Renal cortex interstitium (tissue), 11 donors: Measurements from ENCODE around the gene CPA5. TPM values are rescaled to one million over a fixed set of nuclear protein-coding genes. Genes with fewer than 3 reads are reported as not detected.

ENCODE experiments used
- DNase-seq, 11 donors: peaks; one replicate each; pipeline ENCODE4 v3.0.0-alpha.2; 2013; ENCODE audit warnings: low read depth in 9 of 11, low spot score in 4 of 11; ENCODE audit errors: extremely low read depth in 1 of 11
- polyA plus RNA-seq, 3 donors: library from polyadenylated mRNA; unstranded; fragments of 120-200 nt; gene quantifications; one replicate each; pipeline ENCODE4 v1.2.1, GENCODE V29; 2013; ENCODE audit not compliant: insufficient read length in 3 of 3

Gene CPA5
- polyA plus RNA-seq, 3 donors, result 0.23 to 0.36 (median 0.29) TPM

GRCh38 chr7:130324306-130324943 is 20.2 kb upstream of the CPA5 start:
- peak in 1 of 11 donors; percentile 11 for DNase-seq

GRCh38 chr7:130329681-130330080 is 14.9 kb upstream of the CPA5 start:
- no peak for DNase-seq

DNA sequence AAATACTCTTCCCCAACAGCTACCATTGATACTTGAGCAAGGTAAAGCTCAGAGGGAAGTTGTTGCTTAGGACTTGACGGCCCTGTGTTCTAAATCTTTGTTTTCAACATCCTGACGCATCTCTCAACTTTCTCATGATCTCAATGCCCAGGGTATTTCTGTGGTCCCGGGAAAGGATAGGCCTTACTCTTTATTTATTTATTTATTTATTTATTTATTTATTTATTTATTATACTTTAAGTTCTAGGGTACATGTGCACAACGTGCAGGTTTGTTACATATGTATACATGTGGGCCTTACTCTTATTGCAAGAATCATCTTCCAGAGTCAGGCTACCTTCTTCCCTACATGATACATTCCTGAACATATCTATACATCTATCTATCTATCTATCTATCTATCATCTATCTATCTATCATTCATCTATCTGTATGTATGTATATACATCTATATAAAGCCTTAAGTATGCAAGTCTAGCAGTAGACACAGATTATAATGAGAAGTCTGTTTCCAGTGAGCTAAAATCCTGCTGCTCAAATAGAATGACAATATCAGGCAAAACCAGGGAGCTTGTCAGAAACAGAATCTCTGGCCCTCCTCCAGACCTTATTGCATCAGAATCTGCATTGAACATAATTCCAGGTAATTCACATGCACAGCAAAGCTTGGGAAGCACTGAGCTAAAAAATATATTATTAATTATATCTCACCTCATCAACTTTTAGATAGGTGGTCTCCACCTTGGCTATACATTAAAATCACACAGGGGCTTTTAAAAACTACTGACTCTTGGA is 12.2 kb upstream of the CPA5 start:
- DNase-seq, result no peak

GRCh38 chr7:130333832-130334231 is 10.8 kb upstream of the CPA5 start:
- DNase-seq, result no peak

- no peak for DNase-seq
Observed at GRCh38 chr7:130334274-130334673, 10.3 kb upstream of the CPA5 start.

GRCh38 chr7:130337410-130337971 is 7.1 kb upstream of the CPA5 start:
- DNase-seq, result no peak

GRCh38 chr7:130338233-130338632 is 6.4 kb upstream of the CPA5 start:
- no peak for DNase-seq

DNA sequence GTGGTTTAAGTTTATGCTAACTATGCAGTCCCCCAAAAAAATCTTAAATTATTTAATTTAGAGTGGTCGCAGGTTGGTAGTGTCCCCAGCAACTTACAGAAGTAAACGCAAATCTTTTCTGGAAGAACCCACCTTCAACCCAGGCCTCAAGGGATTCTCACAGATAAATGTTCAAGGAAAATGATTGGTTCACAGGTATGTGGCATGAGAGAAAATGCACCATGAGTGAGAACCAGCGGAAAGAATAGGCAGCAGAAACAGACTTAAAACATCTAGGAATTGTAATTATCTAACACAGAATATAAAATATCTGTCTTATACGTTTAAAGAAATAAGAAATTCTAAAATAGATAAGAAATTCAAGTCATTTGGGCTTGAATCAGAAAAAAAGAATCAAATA is 2.7 kb upstream of the CPA5 start:
- DNase-seq, result no peak

- DNase-seq, result no peak
Observed at GRCh38 chr7:130342701-130343380, 1.8 kb upstream of the CPA5 start.

DNA sequence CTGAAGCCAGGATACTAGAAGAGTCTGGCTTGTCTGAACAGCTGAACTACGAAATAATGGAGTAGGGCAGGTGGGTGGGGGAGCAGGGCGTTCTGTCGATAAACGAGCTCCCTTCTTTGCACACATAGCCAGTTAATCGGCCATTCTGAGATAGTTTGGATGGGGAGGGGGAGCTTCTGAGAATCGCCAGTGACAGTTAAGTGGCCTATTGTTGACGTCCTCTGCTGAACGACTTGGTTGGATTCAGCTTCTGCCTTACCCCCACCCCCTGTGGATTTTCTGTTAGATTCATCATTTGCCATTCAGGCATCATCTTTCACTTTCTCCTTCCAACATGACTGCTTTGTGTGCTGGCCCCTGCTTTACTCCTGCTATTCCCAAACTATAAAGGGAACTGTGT is 520 bp downstream of the CPA5 start:
- DNase-seq, result no peak

DNA sequence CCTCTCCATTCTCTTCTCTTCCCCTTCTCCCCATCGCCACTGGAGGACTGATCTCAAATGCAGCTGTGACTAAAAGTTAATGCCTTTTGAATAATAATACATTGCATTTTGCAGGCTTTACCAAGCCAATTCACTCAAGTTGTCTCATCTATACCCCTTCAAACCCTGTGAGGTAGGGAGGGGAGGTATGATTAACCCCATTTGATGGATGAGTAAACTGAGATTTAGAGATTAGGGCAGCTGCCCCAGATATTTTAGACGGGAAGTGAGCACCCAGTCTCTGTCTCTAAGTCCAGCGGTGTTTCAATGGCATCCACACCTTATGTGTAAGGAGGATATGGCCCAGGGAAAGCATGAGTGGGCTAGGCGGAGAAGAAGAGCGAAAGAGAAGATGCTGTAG is 1.1 kb downstream of the CPA5 start:
- DNase-seq, result no peak

GRCh38 chr7:130346177-130346905 is 1.7 kb downstream of the CPA5 start:
- no peak for DNase-seq

GRCh38 chr7:130346941-130347340 is 2.3 kb downstream of the CPA5 start:
- no peak for DNase-seq

- no peak for DNase-seq
Observed at GRCh38 chr7:130349911-130350782, 5.5 kb downstream of the CPA5 start.

- DNase-seq, result no peak
Observed at GRCh38 chr7:130350945-130351790, 6.6 kb downstream of the CPA5 start.

- no peak for DNase-seq
Observed at GRCh38 chr7:130351791-130352090, 7.1 kb downstream of the CPA5 start.

- DNase-seq, result no peak
Observed at GRCh38 chr7:130352194-130353074, 7.8 kb downstream of the CPA5 start.
